ENCODE data around the gene SPRY2. TPM values are rescaled to one million over a fixed set of nuclear protein-coding genes. Genes with fewer than 3 reads are reported as not detected.
"Not testable (repeated sequence)": the region's sequence is repeated elsewhere in the genome, so short reads cannot be mapped to it uniquely, and the experiment has no call there.

Gene SPRY2
- polyA plus RNA-seq, 4 donors: 10.3 to 63.1 (median 22.0) TPM

- H3K4me3 ChIP-seq (ENCODE audit: low read depth in 1 of 3, low read length in 3 of 3): no peak overlapping the region
- H3K27me3 ChIP-seq (ENCODE audit: control insufficient read depth in 3 of 3, insufficient read depth in 3 of 3, low read length in 3 of 3): no peaks in the 10 kb centered on the region
- DNase-seq (peak; percentile 30 to 67), FAIRE-seq (no peak)
- peak overlapping the region in 2 of 3 donors; percentile 50 to 64 for H3K27ac ChIP-seq (ENCODE audit: low read depth in 1 of 3, low read length in 2 of 3)
- H3K4me1 ChIP-seq (ENCODE audit: control insufficient read depth in 3 of 3, insufficient read depth in 2 of 3, low read depth in 1 of 3, low read length in 2 of 3): peaks cover 4 to 27% (median 5%) of the 10 kb centered on the region in 3 donors
- no peaks in the 10 kb centered on the region for H3K9me3 ChIP-seq (ENCODE audit: control insufficient read depth in 2 of 2, insufficient read depth in 1 of 2, low read depth in 1 of 2, low read length in 1 of 2)
- 26 to 54% (median 42%) methylated on average over 2 of the region's 2 CpGs for WGBS, 3 donors
- no peaks in the 10 kb centered on the region for H3K36me3 ChIP-seq (ENCODE audit: control insufficient read depth in 3 of 3, insufficient read depth in 2 of 3, low read depth in 1 of 3, low read length in 3 of 3)
These were observed 21.0 kb upstream of the SPRY2 start for GRCh38 chr13:80361883-80362327.

DNA sequence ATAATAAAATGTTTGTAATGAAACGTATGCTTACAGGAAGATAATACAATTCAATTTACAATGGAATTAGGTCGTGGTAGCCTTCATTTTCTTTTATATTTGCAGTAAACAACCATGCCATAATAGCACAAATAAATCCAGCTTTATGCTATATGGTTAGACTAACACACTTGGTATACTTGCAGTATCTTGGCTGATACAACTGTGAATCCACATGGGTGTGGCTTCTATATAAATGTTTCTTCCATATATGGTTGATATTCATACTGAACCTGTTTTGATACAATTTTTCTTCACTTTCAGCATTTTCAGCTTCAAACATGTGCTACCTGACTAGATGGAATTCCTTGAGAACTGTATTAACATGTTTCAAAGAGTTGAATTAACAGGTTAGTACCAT is 20.4 kb upstream of the SPRY2 start:
- no peaks in the 10 kb centered on the region for H3K9me3 ChIP-seq (ENCODE audit: control insufficient read depth in 2 of 2, insufficient read depth in 1 of 2, low read depth in 1 of 2, low read length in 1 of 2)
- H3K4me1 ChIP-seq (ENCODE audit: control insufficient read depth in 3 of 3, insufficient read depth in 2 of 3, low read depth in 1 of 3, low read length in 2 of 3): peaks cover 4 to 27% (median 5%) of the 10 kb centered on the region in 3 donors
- H3K4me3 ChIP-seq (ENCODE audit: low read depth in 1 of 3, low read length in 3 of 3): no peak overlapping the region
- FAIRE-seq: no peak
- peak overlapping the region in 1 of 3 donors; percentile 64 for H3K27ac ChIP-seq (ENCODE audit: low read depth in 1 of 3, low read length in 2 of 3)
- no peaks in the 10 kb centered on the region for H3K27me3 ChIP-seq (ENCODE audit: control insufficient read depth in 3 of 3, insufficient read depth in 3 of 3, low read length in 3 of 3)
- DNase-seq: no peak
- 76 to 78% (median 77%) methylated on average over 2 of the region's 2 CpGs for WGBS, 3 donors
- H3K36me3 ChIP-seq (ENCODE audit: control insufficient read depth in 3 of 3, insufficient read depth in 2 of 3, low read depth in 1 of 3, low read length in 3 of 3): no peaks in the 10 kb centered on the region

DNA sequence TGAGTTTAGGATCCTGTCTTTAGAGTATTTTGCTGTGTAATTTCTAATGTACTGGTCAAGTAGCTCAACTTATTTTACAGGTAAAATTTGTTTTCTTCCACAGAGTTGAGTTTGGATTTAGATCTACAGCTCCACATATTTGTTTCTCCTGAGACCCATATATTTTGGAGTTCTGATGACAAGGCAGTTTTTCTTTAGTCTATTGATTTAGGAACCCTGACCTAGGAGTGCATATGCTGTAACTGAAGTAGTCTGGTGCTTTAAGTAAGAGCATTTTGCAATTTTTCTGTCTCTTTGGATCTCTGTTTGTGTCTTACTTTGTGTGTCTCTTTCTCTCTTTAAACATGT is 19.5 kb upstream of the SPRY2 start:
- Histone ChIP-seq H3K27ac (ENCODE audit: low read depth in 1 of 3, low read length in 2 of 3) (peak overlapping the region in 1 of 3 donors; percentile 14), H3K27me3 (ENCODE audit: control insufficient read depth in 3 of 3, insufficient read depth in 3 of 3, low read length in 3 of 3) (no peaks in the 10 kb centered on the region)

DNA sequence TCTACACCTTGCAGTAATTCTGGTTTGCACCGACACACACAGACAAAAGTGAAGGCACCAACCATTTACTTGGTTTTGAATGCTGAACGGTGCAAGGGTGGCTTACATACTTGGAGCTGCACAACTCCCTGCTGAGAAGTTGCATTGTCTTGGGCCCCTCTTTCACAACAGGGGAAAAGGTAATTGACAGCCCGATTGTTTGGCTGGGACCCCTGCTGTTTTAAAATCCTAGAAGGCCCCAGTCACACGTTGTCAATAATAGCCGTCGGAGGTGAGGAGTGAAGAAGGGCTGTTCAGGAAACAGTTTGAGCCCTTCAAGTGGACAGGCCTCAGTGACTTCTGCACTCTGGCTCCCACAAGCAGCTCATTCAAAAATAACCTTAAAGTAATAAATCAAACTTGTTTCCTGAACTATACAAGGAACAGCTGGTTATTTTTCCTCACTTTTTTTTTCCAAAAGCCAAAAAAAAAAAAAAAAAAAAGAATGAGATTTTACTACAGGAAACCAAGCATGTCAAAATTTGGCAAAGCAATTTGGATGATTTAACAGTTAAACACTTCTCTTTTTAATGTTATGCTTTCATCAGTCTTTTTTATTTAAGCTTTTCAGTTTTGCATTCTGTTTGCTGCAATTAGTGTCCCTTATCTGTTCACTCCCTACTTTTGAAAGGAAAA is 19.0 kb upstream of the SPRY2 start:
- Histone ChIP-seq H3K27me3 (ENCODE audit: control insufficient read depth in 3 of 3, insufficient read depth in 3 of 3, low read length in 3 of 3) (no peaks in the 10 kb centered on the region), H3K4me1 (ENCODE audit: control insufficient read depth in 3 of 3, insufficient read depth in 2 of 3, low read depth in 1 of 3, low read length in 2 of 3) (peaks cover 4 to 27% (median 5%) of the 10 kb centered on the region in 3 donors), H3K36me3 (ENCODE audit: control insufficient read depth in 3 of 3, insufficient read depth in 2 of 3, low read depth in 1 of 3, low read length in 3 of 3) (no peaks in the 10 kb centered on the region), H3K4me3 (ENCODE audit: low read depth in 1 of 3, low read length in 3 of 3) (no peak overlapping the region), H3K9me3 (ENCODE audit: control insufficient read depth in 2 of 2, insufficient read depth in 1 of 2, low read depth in 1 of 2, low read length in 1 of 2) (no peaks in the 10 kb centered on the region), H3K27ac (ENCODE audit: low read depth in 1 of 3, low read length in 2 of 3) (peak overlapping the region in 1 of 3 donors; percentile 21)
- FAIRE-seq (no peak), DNase-seq (peak in 1 of 2 donors; percentile 31)
- WGBS, 3 donors: 41 to 72% (median 63%) methylated on average over 6 of the region's 6 CpGs

More for the DNA sequence above, 19.5 kb upstream of the SPRY2 start:
- DNase-seq: peak in 1 of 2 donors; percentile 12
- Histone ChIP-seq H3K36me3 (ENCODE audit: control insufficient read depth in 3 of 3, insufficient read depth in 2 of 3, low read depth in 1 of 3, low read length in 3 of 3) (no peaks in the 10 kb centered on the region), H3K4me1 (ENCODE audit: control insufficient read depth in 3 of 3, insufficient read depth in 2 of 3, low read depth in 1 of 3, low read length in 2 of 3) (peaks cover 4 to 27% (median 5%) of the 10 kb centered on the region in 3 donors), H3K9me3 (ENCODE audit: control insufficient read depth in 2 of 2, insufficient read depth in 1 of 2, low read depth in 1 of 2, low read length in 1 of 2) (no peaks in the 10 kb centered on the region), H3K4me3 (ENCODE audit: low read depth in 1 of 3, low read length in 3 of 3) (no peak overlapping the region)
- FAIRE-seq: no peak

DNA sequence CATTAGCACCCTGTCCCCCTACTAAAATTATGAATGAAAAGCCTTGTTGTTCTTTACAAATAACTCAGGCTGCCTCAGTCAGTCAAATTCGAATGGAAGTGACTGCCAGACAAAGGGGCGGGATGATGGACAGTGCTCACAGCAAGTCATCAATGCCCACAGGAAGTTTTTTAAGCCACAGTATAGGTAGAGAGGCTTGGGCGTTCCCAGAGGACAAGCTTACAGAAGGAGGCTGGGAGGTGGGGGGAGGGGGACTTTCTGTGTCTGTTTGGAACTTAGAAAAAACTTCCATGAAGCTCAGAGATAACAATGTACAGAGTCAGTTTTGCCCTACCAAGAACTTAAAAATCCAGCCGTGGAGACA is 18.5 kb upstream of the SPRY2 start:
- Histone ChIP-seq H3K4me1 (ENCODE audit: control insufficient read depth in 3 of 3, insufficient read depth in 2 of 3, low read depth in 1 of 3, low read length in 2 of 3) (peaks cover 4 to 27% (median 5%) of the 10 kb centered on the region in 3 donors), H3K4me3 (ENCODE audit: low read depth in 1 of 3, low read length in 3 of 3) (no peak overlapping the region), H3K36me3 (ENCODE audit: control insufficient read depth in 3 of 3, insufficient read depth in 2 of 3, low read depth in 1 of 3, low read length in 3 of 3) (no peaks in the 10 kb centered on the region), H3K9me3 (ENCODE audit: control insufficient read depth in 2 of 2, insufficient read depth in 1 of 2, low read depth in 1 of 2, low read length in 1 of 2) (no peaks in the 10 kb centered on the region), H3K27me3 (ENCODE audit: control insufficient read depth in 3 of 3, insufficient read depth in 3 of 3, low read length in 3 of 3) (no peaks in the 10 kb centered on the region), H3K27ac (ENCODE audit: low read depth in 1 of 3, low read length in 2 of 3) (peak overlapping the region in 1 of 3 donors; percentile 21)
- WGBS, 3 donors: 78 to 92% (median 88%) methylated on average over 4 of the region's 4 CpGs
- DNase-seq (no peak), FAIRE-seq (no peak)

- DNase-seq; H3K27ac ChIP-seq (ENCODE audit: low read depth in 1 of 3, low read length in 2 of 3); H3K9me3 ChIP-seq (ENCODE audit: control insufficient read depth in 2 of 2, insufficient read depth in 1 of 2, low read depth in 1 of 2, low read length in 1 of 2); H3K27me3 ChIP-seq (ENCODE audit: control insufficient read depth in 3 of 3, insufficient read depth in 3 of 3, low read length in 3 of 3); H3K36me3 ChIP-seq (ENCODE audit: control insufficient read depth in 3 of 3, insufficient read depth in 2 of 3, low read depth in 1 of 3, low read length in 3 of 3); FAIRE-seq; H3K4me3 ChIP-seq (ENCODE audit: low read depth in 1 of 3, low read length in 3 of 3): not testable (repeated sequence)
- WGBS, 3 donors: 93 to 96% (median 95%) methylated on average over 19 to 32 of the region's 32 CpGs
- H3K4me1 ChIP-seq (ENCODE audit: control insufficient read depth in 3 of 3, insufficient read depth in 2 of 3, low read depth in 1 of 3, low read length in 2 of 3): peaks cover 0 to 14% (median 0%) of the 10 kb centered on the region in 3 donors
These were observed 14.7 kb upstream of the SPRY2 start for GRCh38 chr13:80355496-80356094.

GRCh38 chr13:80348750-80349149 is 7.8 kb upstream of the SPRY2 start:
- WGBS, 3 donors: 90 to 91% (median 91%) methylated on average over 6 of the region's 6 CpGs
- Histone ChIP-seq H3K4me1 (ENCODE audit: control insufficient read depth in 3 of 3, insufficient read depth in 2 of 3, low read depth in 1 of 3, low read length in 2 of 3) (peaks cover 0 to 4% (median 0%) of the 10 kb centered on the region in 3 donors), H3K27me3 (ENCODE audit: control insufficient read depth in 3 of 3, insufficient read depth in 3 of 3, low read length in 3 of 3) (no peaks in the 10 kb centered on the region), H3K27ac (ENCODE audit: low read depth in 1 of 3, low read length in 2 of 3) (no peak overlapping the region), H3K9me3 (ENCODE audit: control insufficient read depth in 2 of 2, insufficient read depth in 1 of 2, low read depth in 1 of 2, low read length in 1 of 2) (no peaks in the 10 kb centered on the region), H3K4me3 (ENCODE audit: low read depth in 1 of 3, low read length in 3 of 3) (no peak overlapping the region), H3K36me3 (ENCODE audit: control insufficient read depth in 3 of 3, insufficient read depth in 2 of 3, low read depth in 1 of 3, low read length in 3 of 3) (no peaks in the 10 kb centered on the region)
- DNase-seq (no peak), FAIRE-seq (no peak)

- Histone ChIP-seq H3K36me3 (ENCODE audit: control insufficient read depth in 3 of 3, insufficient read depth in 2 of 3, low read depth in 1 of 3, low read length in 3 of 3) (no peaks in the 10 kb centered on the region), H3K9me3 (ENCODE audit: control insufficient read depth in 2 of 2, insufficient read depth in 1 of 2, low read depth in 1 of 2, low read length in 1 of 2) (no peaks in the 10 kb centered on the region), H3K4me3 (ENCODE audit: low read depth in 1 of 3, low read length in 3 of 3) (no peak overlapping the region), H3K27me3 (ENCODE audit: control insufficient read depth in 3 of 3, insufficient read depth in 3 of 3, low read length in 3 of 3) (no peaks in the 10 kb centered on the region), H3K4me1 (ENCODE audit: control insufficient read depth in 3 of 3, insufficient read depth in 2 of 3, low read depth in 1 of 3, low read length in 2 of 3) (peaks cover 0 to 4% (median 0%) of the 10 kb centered on the region in 3 donors), H3K27ac (ENCODE audit: low read depth in 1 of 3, low read length in 2 of 3) (no peak overlapping the region)
- no peak for FAIRE-seq
- DNase-seq: no peak
These were observed 7.4 kb upstream of the SPRY2 start for GRCh38 chr13:80348314-80348713.
